Activated CD4-positive, alpha-beta T cell treated with anti-CD3 and anti-CD28 coated beads, Interleukin-2, Interleukin-4, amounts not matched to agents 100 ng/mL and 50 ng/mL, durations not matched to agents 16 hours and 8 hours (primary cell): ENCODE measurements around the gene PARP8.
"Not testable (repeated sequence)": the region's sequence is repeated elsewhere in the genome, so short reads cannot be mapped to it uniquely, and the experiment has no call there.

Experiments used
- DNase-seq: peaks from one replicate; pipeline ENCODE4 v3.0.0-alpha.2; 2020; ENCODE audit warnings: low spot score

PARP8 gene

GRCh38 chr5:50786073-50786472 lies 119.6 kb downstream of the PARP8 start:
- peak; percentile 4 for DNase-seq

GRCh38 chr5:50791813-50792212 lies 125.4 kb downstream of the PARP8 start:
- DNase-seq: no peak

GRCh38 chr5:50792843-50793242 lies 126.4 kb downstream of the PARP8 start:
- no peak for DNase-seq

- DNase-seq: no peak
Measured at GRCh38 chr5:50794812-50795211, 128.4 kb downstream of the PARP8 start.

- no peak for DNase-seq
Measured at GRCh38 chr5:50798002-50798401, 131.6 kb downstream of the PARP8 start.

GRCh38 chr5:50799596-50799995 lies 133.2 kb downstream of the PARP8 start:
- no peak for DNase-seq

- DNase-seq: no peak
Measured at GRCh38 chr5:50800410-50800809, 134.0 kb downstream of the PARP8 start.

- DNase-seq: no peak
Measured at GRCh38 chr5:50807661-50808060, 141.2 kb downstream of the PARP8 start.

- no peak for DNase-seq
Measured at GRCh38 chr5:50808406-50808805, 142.0 kb downstream of the PARP8 start.

- DNase-seq: not testable (repeated sequence)
Measured at GRCh38 chr5:50811746-50812145, 145.3 kb downstream of the PARP8 start.

- DNase-seq: no peak
Measured at GRCh38 chr5:50813691-50814090, 147.3 kb downstream of the PARP8 start.

- DNase-seq: no peak
Measured at GRCh38 chr5:50814556-50814955, 148.1 kb downstream of the PARP8 start.

- DNase-seq: no peak
Measured at GRCh38 chr5:50822046-50822445, 155.6 kb downstream of the PARP8 start.

- no peak for DNase-seq
Measured at GRCh38 chr5:50822761-50823160, 156.3 kb downstream of the PARP8 start.

- no peak for DNase-seq
Measured at GRCh38 chr5:50823568-50823967, 157.1 kb downstream of the PARP8 start.

- no peak for DNase-seq
Measured at GRCh38 chr5:50824109-50824508, 157.7 kb downstream of the PARP8 start.

- DNase-seq: no peak
Measured at GRCh38 chr5:50827516-50828247, 161.2 kb downstream of the PARP8 start.

GRCh38 chr5:50829023-50829422 lies 162.6 kb downstream of the PARP8 start:
- no peak for DNase-seq

- no peak for DNase-seq
Measured at GRCh38 chr5:50832657-50833284, 166.3 kb downstream of the PARP8 start.

GRCh38 chr5:50836356-50836755 lies 169.9 kb downstream of the PARP8 start:
- no peak for DNase-seq

- DNase-seq: no peak
Measured at GRCh38 chr5:50839472-50839871, 173.0 kb downstream of the PARP8 start.

- no peak for DNase-seq
Measured at GRCh38 chr5:50843091-50843490, 176.7 kb downstream of the PARP8 start.

- no peak for DNase-seq
Measured at GRCh38 chr5:50846261-50846660, 179.8 kb downstream of the PARP8 start.

GRCh38 chr5:50849554-50849953 lies 183.1 kb downstream of the PARP8 start:
- no peak for DNase-seq
